Ovary (tissue), 9 donors: ENCODE data around the gene C3. TPM values are rescaled to one million over a fixed set of nuclear protein-coding genes. Genes with fewer than 3 reads are reported as not detected.

Source experiments
- DNase-seq, 5 donors: peaks; one replicate each; pipeline ENCODE4 v3.0.0-alpha.2; 2019 to 2020
- H3K27ac ChIP-seq, 2 donors: fragments of 200-600 bp; one replicate each; pipeline versions ENCODE4 v1.5.1 to v1.8.0; 2019 to 2022
- H3K27me3 ChIP-seq: fragments of 200-600 bp; one replicate; pipeline ENCODE4 v1.8.0; 2022
- H3K36me3 ChIP-seq: fragments of 200-600 bp; sonication (generic); one replicate; pipeline ENCODE4 v1.5.1; 2019
- H3K4me1 ChIP-seq: one replicate; pipeline ENCODE4 v1.8.1; 2013; ENCODE audit warnings: mild to moderate bottlenecking, moderate library complexity; ENCODE audit not compliant: insufficient read depth
- H3K4me3 ChIP-seq: fragments of 200-600 bp; sonication (generic); one replicate; pipeline ENCODE4 v1.5.1; 2017
- H3K9me3 ChIP-seq, 2 donors: fragments of 200-600 bp in 1 of 2; sonication (generic) in 1 of 2; one replicate each; pipeline versions ENCODE4 v1.5.1 to v1.8.1; 2013 to 2019; ENCODE audit warnings: mild to moderate bottlenecking in 1 of 2, moderate library complexity in 1 of 2
- EP300 ChIP-seq: sonication (generic); formaldehyde crosslinking; IDR thresholded peaks from one replicate; pipeline ENCODE4 v1.6.1; 2017; ENCODE audit warnings: antibody characterized with exemption
- POLR2A ChIP-seq: fragments of 450-650 bp; IDR thresholded peaks from one replicate; pipeline ENCODE4 v1.6.1; 2017; ENCODE audit warnings: antibody characterized with exemption, mild to moderate bottlenecking, moderate library complexity
- WGBS, 3 donors: extraction: QIAGEN DNeasy Blood & Tissue Kit in 1 of 3; methylation state at CpG; one replicate each; pipeline versions ENCODE4 v1.1.5 to v1.1.7; 2013 to 2017; 5-methylcytosine and 5-hydroxymethylcytosine counted together
- intact Hi-C, 4 donors: fragments of 100-400 bp; cut with DNase I; formaldehyde crosslinking; loops; one replicate each; pipeline versions ENCODE4 v1.11.0 to v1.15.1; 2022 to 2023
- polyA plus RNA-seq, 2 donors: library from polyadenylated mRNA; stranded (reverse); fragments of 200-250 nt in 1 of 2; fragments of 350-450 nt in 1 of 2; fragmentation: Illumina TruSeq in 1 of 2; extraction: RNeasy Lipid Tissue Mini Kit (QIAGEN cat#74804) in 1 of 2; gene quantifications; one replicate each; pipeline ENCODE4 v1.2.3, GENCODE V29; 2013 to 2014
- total RNA-seq, 7 donors: library from RNA; depleted of rRNA in 2 of 7; stranded (reverse); fragments of >200 nt in 2 of 7; fragmentation: NEBNext Ultra II Directional in 3 of 7; extraction: Animal tissue kit (Norgen Biotek cat#: 25700) in 3 of 7; gene quantifications; one replicate each; pipeline versions ENCODE4 v1.1.0 to v1.2.4, GENCODE V29; 2016 to 2023
- TF ChIP-seq, protein P1 (sequence below), 3 donors: fragments of 450-650 bp in 2 of 3; fragments of 200-600 bp in 1 of 3; IDR thresholded peaks; one replicate each; pipeline versions ENCODE4 v1.5.1 to v1.8.0; 2016 to 2022; ENCODE audit warnings: antibody characterized with exemption in 3 of 3, mild to moderate bottlenecking in 1 of 3
- donor health status: DM: no; HTN: no; CAD: no; lungs with moderate emphysema.
- donor health status: DM: no; HTN: no; CAD: no.
- donor health status: Bipolar disorder and iron deficiency.
- donor health status: DM: yes; HTN: yes; CAD: no.
- donor health status: DM: no; HTN: no; CAD: no.
- donor health status: DM: yes; HTN: yes; CAD: no.

The C3 gene
- total and polyA plus RNA-seq, 9 donors = 130 to 3,887 (median 1,173) TPM

DNA sequence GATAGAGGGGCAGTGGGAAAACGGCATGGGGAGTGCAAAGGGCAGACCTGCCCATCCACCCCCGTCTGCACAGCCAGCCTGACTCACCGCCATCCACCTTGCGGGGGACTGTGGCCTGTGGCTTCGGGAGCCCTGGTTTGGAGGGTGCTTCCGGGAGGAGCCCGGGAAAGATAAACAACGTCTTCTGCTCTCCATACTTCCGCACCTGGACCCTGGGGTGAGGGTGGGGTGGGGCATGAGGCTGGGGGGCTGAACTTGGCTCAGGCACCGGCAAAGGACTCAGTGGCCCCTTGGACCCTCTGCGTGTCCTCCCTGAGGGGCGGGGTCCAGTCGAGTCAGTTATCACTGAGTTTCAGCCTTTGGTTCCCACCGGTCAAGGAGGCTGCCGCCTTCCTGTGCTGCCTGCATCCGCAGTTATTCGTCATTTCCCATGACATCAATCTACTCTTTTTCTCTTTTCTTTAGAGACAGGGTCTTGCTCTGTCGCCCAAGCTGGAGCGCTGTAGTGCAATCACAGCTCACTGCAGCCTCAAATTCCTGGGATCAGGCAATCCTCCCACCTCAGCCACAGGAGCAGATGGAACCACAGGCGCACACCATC, 13.7 kb upstream of the C3 start:
- DNase-seq = no peak
- TF ChIP-seq EP300 = no peak
- TF ChIP-seq, protein P1, sequence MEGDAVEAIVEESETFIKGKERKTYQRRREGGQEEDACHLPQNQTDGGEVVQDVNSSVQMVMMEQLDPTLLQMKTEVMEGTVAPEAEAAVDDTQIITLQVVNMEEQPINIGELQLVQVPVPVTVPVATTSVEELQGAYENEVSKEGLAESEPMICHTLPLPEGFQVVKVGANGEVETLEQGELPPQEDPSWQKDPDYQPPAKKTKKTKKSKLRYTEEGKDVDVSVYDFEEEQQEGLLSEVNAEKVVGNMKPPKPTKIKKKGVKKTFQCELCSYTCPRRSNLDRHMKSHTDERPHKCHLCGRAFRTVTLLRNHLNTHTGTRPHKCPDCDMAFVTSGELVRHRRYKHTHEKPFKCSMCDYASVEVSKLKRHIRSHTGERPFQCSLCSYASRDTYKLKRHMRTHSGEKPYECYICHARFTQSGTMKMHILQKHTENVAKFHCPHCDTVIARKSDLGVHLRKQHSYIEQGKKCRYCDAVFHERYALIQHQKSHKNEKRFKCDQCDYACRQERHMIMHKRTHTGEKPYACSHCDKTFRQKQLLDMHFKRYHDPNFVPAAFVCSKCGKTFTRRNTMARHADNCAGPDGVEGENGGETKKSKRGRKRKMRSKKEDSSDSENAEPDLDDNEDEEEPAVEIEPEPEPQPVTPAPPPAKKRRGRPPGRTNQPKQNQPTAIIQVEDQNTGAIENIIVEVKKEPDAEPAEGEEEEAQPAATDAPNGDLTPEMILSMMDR (IDR thresholded peaks at IDR 0.05) = no peak
- TF ChIP-seq POLR2A = no peak
- Histone ChIP-seq H3K4me3 (no peak overlapping the region), H3K27me3 (no peaks in the 10 kb centered on the region), H3K27ac (no peak overlapping the region), H3K4me1 (peaks cover 17% of the 10 kb centered on the region), H3K36me3 (no peaks in the 10 kb centered on the region), H3K9me3 (no peaks in the 10 kb centered on the region)
- 69 to 78% (median 70%) methylated on average over 17 to 20 of the region's 20 CpGs for whole genome bisulfite sequencing, 3 donors
- intact Hi-C loops = no loop called here

DNA sequence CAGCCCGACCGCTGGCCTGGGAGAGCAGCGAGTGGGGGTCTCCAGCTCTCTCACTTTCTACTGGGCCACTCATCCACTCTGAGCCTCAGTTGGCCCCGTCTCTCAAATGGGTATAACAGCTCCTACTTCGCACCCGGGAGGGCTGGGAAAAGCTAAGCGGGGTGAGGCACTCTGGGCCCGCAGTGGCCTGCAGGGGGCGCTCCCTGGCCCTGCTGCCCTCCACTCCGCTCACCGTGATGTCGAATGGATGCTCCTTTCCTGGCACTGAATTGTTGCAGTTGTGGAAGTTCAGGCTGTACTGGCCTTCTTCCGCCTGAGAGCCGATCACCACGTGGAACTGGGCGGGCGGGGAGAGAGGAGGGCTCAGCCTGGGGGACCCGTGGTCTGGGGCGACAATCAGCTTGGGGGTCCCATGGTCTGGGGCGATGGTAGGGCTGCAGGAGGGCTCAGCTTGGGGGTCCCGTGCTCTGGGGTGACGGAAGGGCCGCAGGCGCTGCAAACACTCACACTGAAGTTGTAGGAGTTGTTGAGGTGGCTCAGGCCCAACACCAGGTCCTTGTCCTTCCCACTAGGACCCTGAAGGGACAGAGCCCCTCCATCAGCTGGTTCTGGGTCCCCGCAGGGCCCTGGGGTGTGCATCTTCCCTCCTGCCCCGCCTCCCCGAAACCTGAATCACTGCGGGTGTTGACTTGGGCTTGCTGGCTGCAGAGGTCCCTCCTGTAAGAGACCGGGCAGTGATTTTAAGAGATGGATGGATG, 13.1 kb upstream of the C3 start:
- TF ChIP-seq EP300 = no peak
- TF ChIP-seq POLR2A = no peak
- TF ChIP-seq, protein P1 (IDR thresholded peaks at IDR 0.05) = no peak
- Histone ChIP-seq H3K27me3 (no peaks in the 10 kb centered on the region), H3K36me3 (no peaks in the 10 kb centered on the region), H3K9me3 (no peaks in the 10 kb centered on the region), H3K27ac (no peak overlapping the region), H3K4me3 (no peak overlapping the region), H3K4me1 (peaks cover 11% of the 10 kb centered on the region)
- intact Hi-C loops = no loop called here
- no peak for DNase-seq
- WGBS, 3 donors = 83 to 88% (median 86%) methylated on average over 28 to 29 of the region's 29 CpGs

DNA sequence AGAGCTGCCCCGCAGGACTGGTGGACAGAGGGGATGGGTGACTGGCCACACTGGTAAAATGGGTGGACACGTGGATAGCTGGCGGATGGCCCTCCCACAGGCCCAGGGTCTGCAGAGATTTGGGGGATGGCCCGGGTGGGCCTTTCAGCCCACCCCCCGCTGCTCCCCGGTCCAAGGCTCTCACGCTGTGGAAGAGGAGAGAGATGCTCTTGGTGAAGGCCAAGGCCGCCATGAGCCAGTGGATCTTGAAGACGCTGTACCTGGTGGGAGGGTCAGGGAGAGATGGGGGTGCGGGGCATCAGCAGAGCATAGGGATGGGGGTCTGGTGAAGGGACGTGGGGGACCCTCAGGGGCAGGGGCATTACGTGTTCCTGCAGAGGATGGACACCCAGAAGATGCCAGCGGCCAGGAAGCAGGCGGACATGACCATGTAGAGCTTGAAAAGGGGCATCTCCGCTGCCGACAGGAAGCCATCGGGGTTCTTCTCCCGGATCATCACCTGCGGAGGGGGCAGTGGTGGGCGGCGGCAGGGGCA, 12.4 kb upstream of the C3 start:
- TF ChIP-seq, protein P1 (IDR thresholded peaks at IDR 0.05) = no peak
- TF ChIP-seq POLR2A (no peak), EP300 (no peak)
- intact Hi-C loops = no loop called here
- H3K4me3 ChIP-seq = no peak overlapping the region
- WGBS, 3 donors = 83 to 90% (median 89%) methylated on average over 21 of the region's 21 CpGs
- no peaks in the 10 kb centered on the region for H3K36me3 ChIP-seq
- H3K27me3 ChIP-seq = no peaks in the 10 kb centered on the region
- no peak overlapping the region for H3K27ac ChIP-seq
- no peaks in the 10 kb centered on the region for H3K9me3 ChIP-seq
- H3K4me1 ChIP-seq = peaks cover 6% of the 10 kb centered on the region
- peak in 1 of 5 donors; percentile 28 for DNase-seq

DNA sequence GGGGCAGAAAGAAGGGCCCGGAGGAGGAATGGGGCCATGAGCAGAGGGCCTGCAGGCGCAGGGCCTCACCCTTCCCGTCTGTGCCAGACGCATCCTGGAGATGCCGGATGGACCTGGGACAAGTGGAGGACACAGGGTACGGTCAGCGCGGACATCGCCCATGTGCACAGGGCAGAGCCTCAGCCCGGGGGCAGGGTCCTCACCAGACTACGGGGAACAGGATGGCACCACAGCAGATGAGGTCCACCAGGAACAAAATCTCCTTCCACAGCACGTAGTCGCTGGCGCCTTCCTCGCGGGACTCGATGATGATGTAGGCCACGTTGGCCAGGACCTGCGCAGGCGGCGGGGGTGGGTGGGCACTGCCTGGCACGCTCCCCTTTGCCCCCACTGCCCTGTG, 11.4 kb upstream of the C3 start:
- Histone ChIP-seq H3K36me3 (no peaks in the 10 kb centered on the region), H3K27ac (no peak overlapping the region), H3K27me3 (no peaks in the 10 kb centered on the region), H3K9me3 (no peaks in the 10 kb centered on the region), H3K4me1 (peaks cover 6% of the 10 kb centered on the region), H3K4me3 (no peak overlapping the region)
- intact Hi-C loops = no loop called here
- 87 to 93% (median 90%) methylated on average over 22 of the region's 22 CpGs for WGBS, 3 donors
- TF ChIP-seq EP300 (no peak), POLR2A (no peak)
- TF ChIP-seq, protein P1 (IDR thresholded peaks at IDR 0.05) = no peak
- no peak for DNase-seq
